Measurements from ENCODE around the gene RASL11A.

- TF ChIP-seq CTCF (IDR thresholded peaks at IDR 0.05) (no peak), EP300 (IDR thresholded peaks at IDR 0.05; ENCODE audit: low read depth) (no peak), POLR2A (IDR thresholded peaks at IDR 0.05) (no peak), POLR2AphosphoS5 (IDR thresholded peaks at IDR 0.05) (no peak)
Measured at GRCh38 chr13:27236478-27236877, 34.2 kb upstream of the RASL11A start.
